ENCODE measurements around the gene SPRR5.

The SPRR5 gene

GRCh38 chr1:152968248-152968647, 21.2 kb downstream of the SPRR5 start:
- Mint-ChIP-seq H3K27ac (no peak overlapping the region), H3K36me3 (ENCODE audit: low read depth) (no peaks in the 10 kb centered on the region), H3K4me1 (no peaks in the 10 kb centered on the region), H3K9me3 (peaks cover 40% of the 10 kb centered on the region), H3K4me3 (no peak overlapping the region), H3K27me3 (ENCODE audit: low read depth, poor library complexity) (peaks cover 9% of the 10 kb centered on the region)
- DNase-seq = no peak
- no peak for TF ChIP-seq CTCF (IDR thresholded peaks at IDR 0.05)

GRCh38 chr1:152969036-152969435, 22.0 kb downstream of the SPRR5 start:
- no peak for TF ChIP-seq CTCF (IDR thresholded peaks at IDR 0.05)
- peaks cover 9% of the 10 kb centered on the region for H3K27me3 Mint-ChIP-seq (ENCODE audit: low read depth, poor library complexity)
- peaks cover 38% of the 10 kb centered on the region for H3K9me3 Mint-ChIP-seq
- no peak overlapping the region for H3K27ac Mint-ChIP-seq
- H3K36me3 Mint-ChIP-seq (ENCODE audit: low read depth) = no peaks in the 10 kb centered on the region
- DNase-seq = no peak
- no peaks in the 10 kb centered on the region for H3K4me1 Mint-ChIP-seq
- no peak overlapping the region for H3K4me3 Mint-ChIP-seq

GRCh38 chr1:152970495-152970894, 23.5 kb downstream of the SPRR5 start, which contains the start of gene SPRR4:
TSS of gene SPRR4 (plus strand) at chr1:152970648. CDS start at chr1:152971891, 1,243 bp downstream.
- H3K27ac Mint-ChIP-seq = no peak within 1 kb of the TSS
- no peaks in the 10 kb centered on the region for H3K36me3 Mint-ChIP-seq (ENCODE audit: low read depth)
- no peaks in the 10 kb centered on the region for H3K4me1 Mint-ChIP-seq
- no peak for DNase-seq
- peaks cover 9% of the 10 kb centered on the region for H3K27me3 Mint-ChIP-seq (ENCODE audit: low read depth, poor library complexity)
- TF ChIP-seq CTCF (IDR thresholded peaks at IDR 0.05) = no peak
- no peak within 1 kb of the TSS for H3K4me3 Mint-ChIP-seq
- H3K9me3 Mint-ChIP-seq = peaks cover 32% of the 10 kb centered on the region

GRCh38 chr1:152972196-152972886, 25.3 kb downstream of the SPRR5 start:
- H3K27me3 Mint-ChIP-seq (ENCODE audit: low read depth, poor library complexity) = peaks cover 3% of the 10 kb centered on the region
- peaks cover 27% of the 10 kb centered on the region for H3K9me3 Mint-ChIP-seq
- H3K4me3 Mint-ChIP-seq = no peak overlapping the region
- no peaks in the 10 kb centered on the region for H3K36me3 Mint-ChIP-seq (ENCODE audit: low read depth)
- DNase-seq = no peak
- H3K27ac Mint-ChIP-seq = no peak overlapping the region
- TF ChIP-seq CTCF (IDR thresholded peaks at IDR 0.05) = no peak
- H3K4me1 Mint-ChIP-seq = no peaks in the 10 kb centered on the region

GRCh38 chr1:152976688-152977087, 29.7 kb downstream of the SPRR5 start:
- no peaks in the 10 kb centered on the region for H3K4me1 Mint-ChIP-seq
- no peak overlapping the region for H3K27ac Mint-ChIP-seq

More at GRCh38 chr1:152976688-152977087, 29.7 kb downstream of the SPRR5 start:
- Mint-ChIP-seq H3K4me3 (no peak overlapping the region), H3K9me3 (peaks cover 21% of the 10 kb centered on the region), H3K27me3 (ENCODE audit: low read depth, poor library complexity) (peaks cover 3% of the 10 kb centered on the region), H3K36me3 (ENCODE audit: low read depth) (no peaks in the 10 kb centered on the region)
- no peak for TF ChIP-seq CTCF (IDR thresholded peaks at IDR 0.05)
- no peak for DNase-seq
